Activated T-helper 17 cell treated with anti-CD3 and anti-CD28 coated beads, Interleukin-2, amount 50 U/mL, for 72 hours (primary cell): Measurements from ENCODE around the gene JAK3. TPM values are rescaled to one million over a fixed set of nuclear protein-coding genes. Genes with fewer than 3 reads are reported as not detected.
A peak's percentile ranks its signal among the peaks of the same experiment; 100 is the strongest.
"Not testable (repeated sequence)": the region's sequence is repeated elsewhere in the genome, so short reads cannot be mapped to it uniquely, and the experiment has no call there.

Source experiments
- ATAC-seq: fragments of 150-1000 bp; cut with Tn5 transposase; replicated peaks from 2 replicates; pipeline ENCODE4 v1.10.0; 2021; ENCODE audit warnings: mild to moderate bottlenecking, moderate library complexity
- H3K27ac Mint-ChIP-seq: one replicate; pipeline ENCODE4 v1.8.0; 2022; ENCODE audit warnings: mixed read lengths
- H3K27me3 Mint-ChIP-seq: one replicate; pipeline ENCODE4 v1.8.0; 2022; ENCODE audit warnings: mixed read lengths
- H3K36me3 Mint-ChIP-seq: one replicate; pipeline ENCODE4 v1.8.0; 2022; ENCODE audit warnings: low read depth, mild to moderate bottlenecking, mixed read lengths
- H3K4me1 Mint-ChIP-seq: one replicate; pipeline ENCODE4 v1.8.0; 2022; ENCODE audit warnings: mixed read lengths
- H3K4me3 Mint-ChIP-seq: one replicate; pipeline ENCODE4 v1.8.0; 2022; ENCODE audit warnings: mild to moderate bottlenecking, mixed read lengths
- H3K9me3 Mint-ChIP-seq: one replicate; pipeline ENCODE4 v1.8.0; 2022; ENCODE audit warnings: mixed read lengths
- total RNA-seq, 2 donors: library from RNA; stranded (reverse); gene quantifications; one replicate each; pipeline ENCODE4 v1.2.3, GENCODE V29; 2022

Gene JAK3
- total RNA-seq, 2 donors from 2014 or later: 186 to 250 TPM

DNA sequence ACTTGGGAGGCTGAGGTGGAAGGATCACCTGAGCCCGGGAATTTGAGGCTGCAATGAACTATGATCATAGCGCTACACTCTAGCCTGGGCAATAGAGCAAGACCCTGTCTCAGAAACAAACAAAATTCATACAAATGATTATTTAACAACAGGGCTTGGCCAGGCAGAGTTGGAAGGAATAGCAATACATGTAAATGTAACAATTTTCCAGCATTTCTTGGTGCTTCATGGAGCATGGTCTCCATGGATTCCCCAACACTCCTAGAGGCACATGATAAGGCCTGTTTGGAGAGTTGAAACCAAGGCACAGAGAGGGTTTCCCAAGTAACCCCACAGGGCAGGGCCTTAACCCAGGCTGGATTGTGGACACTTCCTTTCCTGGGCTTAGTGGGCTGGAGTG, 36.7 kb downstream of the JAK3 start:
- H3K27me3 Mint-ChIP-seq: no peaks in the 10 kb centered on the region
- H3K36me3 Mint-ChIP-seq: peaks cover under 1% of the 10 kb centered on the region
- H3K27ac Mint-ChIP-seq: no peak overlapping the region
- ATAC-seq: no peak
- no peaks in the 10 kb centered on the region for H3K4me1 Mint-ChIP-seq
- H3K9me3 Mint-ChIP-seq: no peaks in the 10 kb centered on the region
- no peak overlapping the region for H3K4me3 Mint-ChIP-seq

DNA sequence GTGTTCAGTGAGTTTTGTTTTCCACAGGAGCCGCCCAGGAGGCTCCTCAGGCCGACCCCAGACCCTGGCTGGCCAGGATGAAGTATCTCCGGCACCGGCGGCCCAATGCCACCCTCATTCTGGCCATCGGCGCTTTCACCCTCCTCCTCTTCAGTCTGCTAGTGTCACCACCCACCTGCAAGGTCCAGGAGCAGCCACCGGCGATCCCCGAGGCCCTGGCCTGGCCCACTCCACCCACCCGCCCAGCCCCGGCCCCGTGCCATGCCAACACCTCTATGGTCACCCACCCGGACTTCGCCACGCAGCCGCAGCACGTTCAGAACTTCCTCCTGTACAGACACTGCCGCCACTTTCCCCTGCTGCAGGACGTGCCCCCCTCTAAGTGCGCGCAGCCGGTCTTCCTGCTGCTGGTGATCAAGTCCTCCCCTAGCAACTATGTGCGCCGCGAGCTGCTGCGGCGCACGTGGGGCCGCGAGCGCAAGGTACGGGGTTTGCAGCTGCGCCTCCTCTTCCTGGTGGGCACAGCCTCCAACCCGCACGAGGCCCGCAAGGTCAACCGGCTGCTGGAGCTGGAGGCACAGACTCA, 40.0 kb downstream of the JAK3 start:
- no peak overlapping the region for H3K27ac Mint-ChIP-seq
- H3K4me1 Mint-ChIP-seq: peaks cover 14% of the 10 kb centered on the region
- no peaks in the 10 kb centered on the region for H3K27me3 Mint-ChIP-seq
- no peak for ATAC-seq
- H3K36me3 Mint-ChIP-seq: no peaks in the 10 kb centered on the region
- H3K4me3 Mint-ChIP-seq: peak overlapping the region; percentile 30
- no peaks in the 10 kb centered on the region for H3K9me3 Mint-ChIP-seq

- Mint-ChIP-seq H3K36me3 (no peaks in the 10 kb centered on the region), H3K27me3 (no peaks in the 10 kb centered on the region), H3K4me1 (peaks cover 19% of the 10 kb centered on the region), H3K9me3 (no peaks in the 10 kb centered on the region), H3K27ac (no peak overlapping the region), H3K4me3 (no peak overlapping the region)
- no peak for ATAC-seq
Observed at GRCh38 chr19:17806945-17807344, 40.8 kb downstream of the JAK3 start.

GRCh38 chr19:17805427-17805826, 42.4 kb downstream of the JAK3 start:
- Mint-ChIP-seq H3K9me3 (no peaks in the 10 kb centered on the region), H3K36me3 (no peaks in the 10 kb centered on the region), H3K27me3 (no peaks in the 10 kb centered on the region), H3K27ac (peak overlapping the region; percentile 44), H3K4me3 (no peak overlapping the region), H3K4me1 (peaks cover 19% of the 10 kb centered on the region)
- ATAC-seq: no peak

DNA sequence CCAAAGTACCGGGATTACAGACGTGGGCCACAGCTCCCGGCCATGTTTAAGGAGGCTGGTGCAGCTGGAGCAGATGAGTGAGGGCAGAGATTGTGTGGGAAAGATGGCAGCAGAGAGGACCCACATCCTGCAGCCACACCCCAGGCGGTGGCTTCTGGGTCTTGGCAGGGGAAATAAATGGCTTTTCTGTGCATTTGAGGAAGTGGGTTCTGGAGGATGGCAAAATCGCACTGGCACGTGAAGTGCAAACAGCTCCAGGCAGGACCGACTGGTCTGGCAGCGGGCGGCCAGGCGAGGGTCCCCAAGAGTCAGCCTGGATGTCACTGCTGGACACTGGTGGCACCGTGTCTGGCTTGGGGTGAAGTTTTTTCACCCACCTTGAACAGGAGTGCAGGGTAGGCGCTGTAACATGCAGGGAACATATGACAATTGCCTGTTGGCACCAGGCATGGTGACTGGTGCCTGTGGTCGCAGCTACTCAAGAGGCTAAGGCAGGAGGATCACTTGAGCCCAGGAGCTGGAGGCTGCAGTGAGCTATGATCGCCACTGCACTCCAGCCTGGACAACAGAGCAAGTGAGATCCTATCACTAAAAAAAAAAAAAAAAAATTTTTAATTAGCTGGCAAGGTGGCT, 44.4 kb downstream of the JAK3 start:
- peak; percentile 52 for ATAC-seq
- Mint-ChIP-seq H3K4me3 (peak overlapping the region; percentile 62), H3K4me1 (peaks cover 19% of the 10 kb centered on the region)

GRCh38 chr19:17802137-17802858, 45.5 kb downstream of the JAK3 start:
- Mint-ChIP-seq H3K4me3 (peak overlapping the region; percentile 21), H3K4me1 (peaks cover 20% of the 10 kb centered on the region), H3K27me3 (no peaks in the 10 kb centered on the region), H3K27ac (peak overlapping the region; percentile 34), H3K36me3 (no peaks in the 10 kb centered on the region), H3K9me3 (no peaks in the 10 kb centered on the region)
- ATAC-seq: no peak

More for the DNA sequence above, 44.4 kb downstream of the JAK3 start:
- Mint-ChIP-seq H3K9me3 (no peaks in the 10 kb centered on the region), H3K27ac (peak overlapping the region; percentile 83), H3K36me3 (no peaks in the 10 kb centered on the region), H3K27me3 (no peaks in the 10 kb centered on the region)

GRCh38 chr19:17798599-17798998, 49.2 kb downstream of the JAK3 start:
- H3K36me3 Mint-ChIP-seq, ATAC-seq, H3K27ac Mint-ChIP-seq, H3K27me3 Mint-ChIP-seq, H3K4me3 Mint-ChIP-seq, H3K9me3 Mint-ChIP-seq: not testable (repeated sequence)
- H3K4me1 Mint-ChIP-seq: peaks cover 18% of the 10 kb centered on the region

DNA sequence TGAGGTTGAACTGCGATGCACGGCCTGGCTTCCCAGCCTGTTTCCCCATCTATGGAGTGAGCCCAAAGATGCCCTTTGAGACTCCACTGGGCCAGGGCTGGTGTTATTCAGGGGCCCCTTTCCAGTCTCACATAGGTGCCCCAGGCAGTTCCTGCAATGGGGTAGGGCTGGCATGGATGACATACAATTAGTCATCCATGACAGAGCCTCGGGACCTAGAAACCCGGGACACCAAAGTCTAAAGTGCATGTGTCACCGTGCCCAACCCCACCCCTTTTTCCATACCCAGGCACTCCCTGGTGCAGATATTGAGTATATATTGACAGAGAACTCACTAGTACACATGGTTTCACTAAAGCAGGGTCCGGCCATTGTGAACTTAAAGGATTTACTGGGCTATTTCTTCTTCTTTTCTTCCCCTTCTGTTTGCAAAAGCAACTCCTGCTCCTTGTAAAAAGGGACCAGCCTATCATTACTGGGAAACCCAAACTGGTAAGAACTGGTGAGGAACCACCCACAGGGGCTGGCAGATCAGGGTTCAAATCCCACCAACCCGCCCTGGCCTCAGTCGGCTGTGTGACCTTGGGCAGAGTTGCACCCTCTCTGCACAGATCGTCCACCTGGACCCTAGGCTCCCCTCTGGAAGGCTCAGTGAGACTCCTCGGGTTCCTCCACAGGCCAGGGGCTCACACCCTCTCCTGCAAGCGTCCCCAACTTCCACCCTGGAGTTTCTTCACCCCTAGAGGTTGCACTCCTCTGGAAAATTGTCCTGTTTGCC, 50.2 kb downstream of the JAK3 start:
- Mint-ChIP-seq H3K27me3 (no peaks in the 10 kb centered on the region), H3K27ac (peak overlapping the region; percentile 80), H3K4me1 (peaks cover 11% of the 10 kb centered on the region), H3K36me3 (no peaks in the 10 kb centered on the region), H3K4me3 (peak overlapping the region; percentile 44), H3K9me3 (no peaks in the 10 kb centered on the region)
- peak; percentile 99 for ATAC-seq

DNA sequence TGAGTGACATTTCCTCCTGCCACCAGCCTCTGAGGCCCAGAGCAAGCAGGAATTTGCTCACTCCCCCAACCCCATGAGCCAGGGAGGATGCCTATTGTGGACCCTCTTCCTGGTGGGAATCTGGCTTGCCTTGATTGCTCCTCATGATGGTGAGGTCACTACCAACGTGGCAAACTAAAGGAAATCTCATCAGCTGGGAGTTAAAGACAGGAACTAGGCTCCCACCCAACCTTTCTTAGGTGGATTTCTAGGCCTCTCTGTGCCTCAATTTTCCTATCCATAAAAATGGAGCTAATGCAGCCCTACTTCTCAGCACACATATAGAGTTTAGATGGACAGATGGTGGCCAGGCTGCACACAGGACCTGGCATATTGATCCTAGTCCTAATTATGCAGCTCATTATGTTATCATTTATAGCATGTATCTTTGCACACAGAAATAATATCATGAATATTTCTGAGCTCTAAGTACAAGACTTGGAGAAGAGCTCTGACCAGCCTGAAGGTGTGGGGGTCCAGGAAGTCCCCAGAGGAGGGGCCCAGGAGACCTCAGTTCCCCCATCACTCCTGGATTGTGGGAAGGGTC, 50.9 kb downstream of the JAK3 start:
- H3K4me3 Mint-ChIP-seq: peak overlapping the region; percentile 44
- peak overlapping the region; percentile 80 for H3K27ac Mint-ChIP-seq

GRCh38 chr19:17796013-17796837, 51.6 kb downstream of the JAK3 start:
- no peak for ATAC-seq
- no peaks in the 10 kb centered on the region for H3K27me3 Mint-ChIP-seq
- no peaks in the 10 kb centered on the region for H3K9me3 Mint-ChIP-seq
- peaks cover 12% of the 10 kb centered on the region for H3K4me1 Mint-ChIP-seq
- H3K4me3 Mint-ChIP-seq: peak overlapping the region; percentile 72
- peak overlapping the region; percentile 80 for H3K27ac Mint-ChIP-seq
- H3K36me3 Mint-ChIP-seq: no peaks in the 10 kb centered on the region

More for the DNA sequence above, 50.9 kb downstream of the JAK3 start:
- ATAC-seq: no peak
- no peaks in the 10 kb centered on the region for H3K9me3 Mint-ChIP-seq
- H3K27me3 Mint-ChIP-seq: no peaks in the 10 kb centered on the region
- H3K36me3 Mint-ChIP-seq: no peaks in the 10 kb centered on the region
- H3K4me1 Mint-ChIP-seq: peaks cover 6% of the 10 kb centered on the region

DNA sequence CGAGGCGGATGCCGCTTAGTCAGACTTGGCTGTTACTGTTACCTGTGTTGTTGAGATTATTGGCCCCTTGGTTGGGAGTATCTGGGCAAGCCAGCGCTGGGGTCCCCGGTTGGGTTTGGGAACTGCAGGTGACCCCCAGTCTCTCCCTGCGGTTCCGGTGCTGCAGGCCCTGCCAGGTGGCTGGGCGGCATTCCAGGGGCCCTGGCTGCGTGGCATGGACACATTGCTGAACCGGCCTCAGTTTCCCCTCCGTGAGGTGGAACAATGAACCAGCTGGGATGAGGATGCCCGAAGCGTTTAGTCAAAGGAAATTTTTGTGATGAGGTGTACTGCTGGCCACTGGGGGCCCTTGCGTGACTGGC, 52.3 kb downstream of the JAK3 start:
- H3K4me3 Mint-ChIP-seq: peak overlapping the region; percentile 72
- H3K27me3 Mint-ChIP-seq: no peaks in the 10 kb centered on the region
- no peaks in the 10 kb centered on the region for H3K9me3 Mint-ChIP-seq
- H3K27ac Mint-ChIP-seq: peak overlapping the region; percentile 65
- ATAC-seq: no peak
- peaks cover 12% of the 10 kb centered on the region for H3K4me1 Mint-ChIP-seq
- no peaks in the 10 kb centered on the region for H3K36me3 Mint-ChIP-seq

- no peaks in the 10 kb centered on the region for H3K36me3 Mint-ChIP-seq
- H3K4me1 Mint-ChIP-seq: peaks cover 12% of the 10 kb centered on the region
- H3K4me3 Mint-ChIP-seq: peak within 1 kb of the TSS; percentile 72
- no peaks in the 10 kb centered on the region for H3K27me3 Mint-ChIP-seq
- peak within 1 kb of the TSS; percentile 67 for H3K27ac Mint-ChIP-seq
- ATAC-seq: no peak
- H3K9me3 Mint-ChIP-seq: no peaks in the 10 kb centered on the region
Observed at GRCh38 chr19:17794731-17795494, 52.9 kb downstream of the JAK3 start, which contains the start of gene B3GNT3. B3GNT3 (plus strand) TSS chr19:17795138; CDS start chr19:17807808, 12,670 bp downstream.

DNA sequence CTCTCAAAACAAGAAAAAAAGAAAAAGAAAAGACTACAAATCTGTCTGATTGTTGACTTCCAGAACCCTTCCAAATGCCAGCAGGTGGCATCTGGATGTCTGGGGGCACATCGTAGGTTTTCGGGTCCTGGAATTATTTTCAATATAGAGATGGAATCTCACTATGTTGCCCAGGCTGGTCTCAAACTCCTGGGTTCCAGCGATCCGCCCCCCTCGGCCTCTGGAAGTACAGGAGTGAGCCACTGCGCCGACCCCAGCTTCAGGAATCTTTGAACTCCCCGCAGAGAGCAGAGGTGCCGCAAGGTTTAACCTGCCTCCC, 53.4 kb downstream of the JAK3 start:
- Mint-ChIP-seq H3K9me3 (no peaks in the 10 kb centered on the region), H3K4me1 (peaks cover 12% of the 10 kb centered on the region), H3K36me3 (no peaks in the 10 kb centered on the region), H3K27ac (peak overlapping the region; percentile 67), H3K4me3 (peak overlapping the region; percentile 72), H3K27me3 (no peaks in the 10 kb centered on the region)
- no peak for ATAC-seq
